ENCODE results near the gene LPAR1.

LPAR1 gene

DNA sequence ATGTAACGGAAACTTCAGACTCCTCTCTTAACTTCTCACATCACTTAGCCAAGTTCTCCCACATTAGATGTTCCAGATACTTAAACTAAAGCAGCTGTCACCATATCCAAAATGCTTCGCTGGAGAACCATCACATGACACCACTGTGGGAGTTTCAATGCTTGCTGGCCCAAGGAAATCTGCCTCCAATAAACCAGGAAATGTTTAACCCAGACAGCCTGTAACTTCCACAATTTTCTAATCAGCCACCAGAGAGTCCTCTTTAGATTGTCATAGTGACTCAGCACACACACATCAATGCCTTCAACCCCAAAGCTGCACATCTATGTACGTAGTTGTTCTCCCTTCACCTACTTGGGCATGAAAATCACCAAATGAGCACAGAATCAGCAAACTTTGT lies 118.7 kb downstream of the LPAR1 start:
- peak overlapping the region; percentile 19 to 58 for H3K27ac ChIP-seq
- TF ChIP-seq, protein P1, sequence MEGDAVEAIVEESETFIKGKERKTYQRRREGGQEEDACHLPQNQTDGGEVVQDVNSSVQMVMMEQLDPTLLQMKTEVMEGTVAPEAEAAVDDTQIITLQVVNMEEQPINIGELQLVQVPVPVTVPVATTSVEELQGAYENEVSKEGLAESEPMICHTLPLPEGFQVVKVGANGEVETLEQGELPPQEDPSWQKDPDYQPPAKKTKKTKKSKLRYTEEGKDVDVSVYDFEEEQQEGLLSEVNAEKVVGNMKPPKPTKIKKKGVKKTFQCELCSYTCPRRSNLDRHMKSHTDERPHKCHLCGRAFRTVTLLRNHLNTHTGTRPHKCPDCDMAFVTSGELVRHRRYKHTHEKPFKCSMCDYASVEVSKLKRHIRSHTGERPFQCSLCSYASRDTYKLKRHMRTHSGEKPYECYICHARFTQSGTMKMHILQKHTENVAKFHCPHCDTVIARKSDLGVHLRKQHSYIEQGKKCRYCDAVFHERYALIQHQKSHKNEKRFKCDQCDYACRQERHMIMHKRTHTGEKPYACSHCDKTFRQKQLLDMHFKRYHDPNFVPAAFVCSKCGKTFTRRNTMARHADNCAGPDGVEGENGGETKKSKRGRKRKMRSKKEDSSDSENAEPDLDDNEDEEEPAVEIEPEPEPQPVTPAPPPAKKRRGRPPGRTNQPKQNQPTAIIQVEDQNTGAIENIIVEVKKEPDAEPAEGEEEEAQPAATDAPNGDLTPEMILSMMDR (IDR thresholded peaks at IDR 0.05), result no peak
- H3K4me3 ChIP-seq, result no peak overlapping the region
- DNase-seq (ENCODE audit: low spot score), result no peak

DNA sequence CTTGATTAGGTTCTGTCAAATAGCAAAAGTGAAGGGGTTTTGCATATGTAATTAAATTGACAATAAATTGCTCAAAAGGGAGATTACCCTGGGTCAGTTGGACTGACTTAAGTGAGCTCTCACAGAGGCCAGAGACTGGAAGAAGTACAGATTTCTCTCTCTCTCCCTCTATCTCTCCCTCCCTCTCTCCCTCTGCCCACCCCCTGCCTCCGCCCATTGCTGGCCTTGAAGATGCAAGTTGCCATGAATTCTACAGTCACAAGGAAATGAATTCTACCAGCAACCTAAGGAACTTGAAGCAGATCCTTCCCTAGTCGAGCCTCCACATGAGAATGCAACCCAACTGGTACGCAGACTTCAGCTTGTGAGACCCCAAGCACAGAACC lies 119.2 kb downstream of the LPAR1 start:
- DNase-seq (ENCODE audit: low spot score), result no peak
- TF ChIP-seq, protein P1 (IDR thresholded peaks at IDR 0.05), result no peak
- Histone ChIP-seq H3K4me3 (no peak overlapping the region), H3K27ac (peak overlapping the region; percentile 19 to 58)

DNA sequence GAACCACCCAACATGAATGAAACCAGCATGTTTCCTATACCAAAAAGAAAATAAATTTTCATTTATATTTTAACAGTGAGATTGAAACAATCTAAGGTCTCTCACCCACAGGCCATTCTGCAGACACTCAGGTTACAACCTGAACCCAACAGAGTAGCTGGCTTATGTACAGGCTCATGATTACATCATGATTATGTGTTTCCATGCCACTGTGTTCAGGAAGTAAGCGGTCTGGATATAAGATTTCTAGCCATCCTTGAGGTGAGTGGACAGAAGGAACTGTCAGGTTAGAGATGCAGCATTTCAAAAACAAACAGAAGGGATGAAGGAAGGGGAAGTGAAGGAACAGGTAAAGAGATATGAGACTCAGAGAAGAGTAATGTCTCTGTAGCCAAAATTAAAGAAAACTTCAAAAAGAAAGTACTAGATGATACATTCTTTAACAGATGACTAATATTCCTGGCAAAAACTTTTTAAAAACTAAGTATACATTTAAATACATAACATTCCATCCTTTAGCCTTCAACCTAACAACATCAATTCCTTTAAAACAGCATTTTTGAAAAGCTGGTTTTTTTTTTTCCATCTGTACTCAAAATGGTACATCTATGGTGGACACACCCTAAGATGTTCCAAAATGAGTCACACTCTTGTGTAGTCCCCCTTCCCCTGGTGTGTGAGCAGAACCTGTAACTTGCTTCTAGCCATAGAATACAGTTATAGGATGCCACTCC lies 119.8 kb downstream of the LPAR1 start:
- H3K27ac ChIP-seq, result peak overlapping the region in 1 of 2 donors; percentile 58

DNA sequence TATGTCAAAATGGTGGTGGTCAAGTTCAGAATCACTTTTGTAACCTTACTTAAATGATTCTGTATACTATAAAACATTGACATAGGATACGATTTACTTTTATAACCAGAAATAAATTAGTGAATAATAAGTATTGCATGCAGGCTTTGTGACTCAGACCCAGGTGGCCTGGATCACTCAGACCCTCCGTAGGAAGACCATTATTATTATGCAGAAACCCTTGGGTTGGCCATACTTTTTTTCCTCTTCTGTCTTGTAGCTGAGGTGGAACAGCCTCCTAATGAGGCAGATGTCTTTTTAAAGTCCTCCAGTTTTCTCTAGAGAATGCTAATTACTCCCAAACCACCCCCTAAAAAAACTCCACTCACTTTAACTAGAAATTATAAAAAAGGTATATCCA lies 121.9 kb downstream of the LPAR1 start:
- DNase-seq (ENCODE audit: low spot score), result no peak
- Histone ChIP-seq H3K4me3 (no peak overlapping the region), H3K27ac (no peak overlapping the region)
- TF ChIP-seq, protein P1 (IDR thresholded peaks at IDR 0.05), result no peak

More for the DNA sequence above, 119.8 kb downstream of the LPAR1 start:
- no peak overlapping the region for H3K4me3 ChIP-seq
- no peak for DNase-seq (ENCODE audit: low spot score)
- TF ChIP-seq, protein P1 (IDR thresholded peaks at IDR 0.05), result no peak

DNA sequence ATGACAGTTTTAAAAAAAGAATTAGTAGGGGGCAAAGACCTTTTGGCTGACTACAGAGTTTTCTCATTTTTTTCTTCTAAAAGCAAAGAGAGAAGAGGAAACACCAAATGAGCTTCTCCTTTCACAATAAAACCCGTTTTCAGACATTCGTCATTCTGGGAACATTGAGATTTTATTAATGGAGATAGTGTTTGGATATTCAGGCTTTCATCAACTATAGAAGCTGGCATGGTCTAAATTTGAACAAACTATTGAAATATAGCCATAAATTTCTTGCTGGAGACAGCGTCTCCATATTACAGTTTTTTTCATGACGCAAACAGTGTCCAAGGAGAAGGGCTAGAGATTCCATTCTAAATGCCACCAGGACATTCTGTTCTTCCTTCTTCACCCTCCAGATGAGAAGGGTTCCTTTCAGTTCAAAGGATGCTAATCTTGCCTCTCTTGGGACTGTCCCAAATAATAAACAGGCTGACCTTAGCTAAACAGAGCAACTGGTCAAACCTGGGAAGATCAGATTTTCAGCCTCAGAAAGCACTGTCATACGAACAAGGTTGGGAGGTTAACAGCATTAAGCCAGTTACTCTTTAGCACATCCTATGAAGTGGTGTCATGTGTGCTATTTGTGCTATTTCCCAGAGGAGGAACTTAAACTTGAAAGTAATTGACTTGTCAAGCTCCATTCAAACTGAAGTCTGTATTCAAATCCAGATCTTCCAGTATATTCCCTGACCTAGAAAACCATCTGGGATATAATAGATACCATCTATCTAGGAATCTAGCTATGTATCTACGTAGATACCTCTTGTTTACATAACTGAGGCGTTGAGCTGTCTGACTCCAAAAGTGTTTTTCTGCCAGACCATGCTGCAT lies 125.6 kb downstream of the LPAR1 start:
- no peak for DNase-seq (ENCODE audit: low spot score)
- peak overlapping the region; percentile 15 for H3K4me3 ChIP-seq
- TF ChIP-seq, protein P1 (IDR thresholded peaks at IDR 0.05), result no peak
- H3K27ac ChIP-seq, result peak overlapping the region; percentile 5 to 81

DNA sequence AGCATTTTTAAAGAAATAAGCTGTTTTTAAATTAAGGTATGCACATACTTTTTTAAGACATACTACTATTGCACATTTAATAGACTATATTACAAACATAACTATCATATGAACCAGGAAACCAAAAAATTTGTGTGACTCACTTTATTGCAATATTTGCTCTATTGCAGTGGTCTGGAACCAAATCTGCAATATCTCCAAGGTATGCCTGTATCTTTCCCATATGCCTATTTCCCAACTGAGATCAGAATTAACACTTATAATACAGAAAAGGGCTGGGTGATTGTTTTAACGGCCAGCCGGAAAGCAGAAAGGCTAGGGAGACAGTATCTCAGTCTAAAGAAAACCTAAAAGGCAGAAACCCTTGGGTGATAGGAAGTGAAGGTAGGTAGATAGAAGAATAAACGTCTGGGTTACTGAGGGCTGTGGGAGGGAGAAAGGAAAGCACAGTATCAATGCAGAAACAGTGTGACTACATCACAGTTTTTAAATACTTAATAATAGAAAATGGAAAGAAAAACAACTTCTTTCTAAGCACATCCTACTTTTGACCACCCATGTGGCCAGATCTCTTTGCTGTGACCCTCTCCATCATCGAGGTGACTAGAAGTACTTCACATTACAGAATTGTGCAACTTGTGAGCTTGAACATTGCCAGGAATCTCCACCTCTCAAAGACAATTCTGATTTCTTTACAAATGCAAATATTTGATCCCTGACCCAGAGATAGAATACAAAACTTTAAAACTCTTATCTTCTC lies 126.4 kb downstream of the LPAR1 start:
- no peak for DNase-seq (ENCODE audit: low spot score)
- TF ChIP-seq, protein P1 (IDR thresholded peaks at IDR 0.05), result no peak
- H3K27ac ChIP-seq, result peak overlapping the region in 1 of 2 donors; percentile 81
- H3K4me3 ChIP-seq, result no peak overlapping the region

Data from coronary artery (tissue), 2 donors.